BLaER1 treated with 17β-estradiol and CSF1 and Interleukin-3, amounts not matched to agents 10 nM and 100 nM (cell line): ENCODE results near the gene UBXN6.

Experiments used
- H3K27ac ChIP-seq, 11 experiments: shearing (Covaris generic); formaldehyde crosslinking; 2 replicates each; pipeline ENCODE4 v1.8.1; 2022
- H3K27me3 ChIP-seq, 11 experiments: shearing (Covaris generic); formaldehyde crosslinking; 2 replicates each; pipeline ENCODE4 v1.8.1; 2022
- H3K36me3 ChIP-seq, 11 experiments: shearing (Covaris generic); formaldehyde crosslinking; 2 replicates each; pipeline ENCODE4 v1.8.1; 2022
- H3K4me1 ChIP-seq, 10 experiments: shearing (Covaris generic); formaldehyde crosslinking; 2 replicates each; pipeline ENCODE4 v1.8.1; 2022
- H3K4me2 ChIP-seq, 11 experiments: shearing (Covaris generic); formaldehyde crosslinking; 2 replicates each; pipeline ENCODE4 v1.8.1; 2022
- H3K4me3 ChIP-seq, 10 experiments: shearing (Covaris generic); formaldehyde crosslinking; 2 replicates each; pipeline ENCODE4 v1.8.1; 2022
- H3K9ac ChIP-seq, 11 experiments: shearing (Covaris generic); formaldehyde crosslinking; 2 replicates each; pipeline ENCODE4 v1.8.1; 2022
- H3K9me3 ChIP-seq, 11 experiments: shearing (Covaris generic); formaldehyde crosslinking; replicated peaks in 1 of 11; 2 replicates each; pipeline ENCODE4 v1.8.1; 2022
- H4K20me1 ChIP-seq, 11 experiments: shearing (Covaris generic); formaldehyde crosslinking; 2 replicates each; pipeline ENCODE4 v1.8.1; 2022
- Cebpa-rat ChIP-seq, 11 experiments: shearing (Covaris generic); IDR thresholded peaks; 2 replicates each; pipeline ENCODE4 v1.8.1; 2022

The UBXN6 gene

DNA sequence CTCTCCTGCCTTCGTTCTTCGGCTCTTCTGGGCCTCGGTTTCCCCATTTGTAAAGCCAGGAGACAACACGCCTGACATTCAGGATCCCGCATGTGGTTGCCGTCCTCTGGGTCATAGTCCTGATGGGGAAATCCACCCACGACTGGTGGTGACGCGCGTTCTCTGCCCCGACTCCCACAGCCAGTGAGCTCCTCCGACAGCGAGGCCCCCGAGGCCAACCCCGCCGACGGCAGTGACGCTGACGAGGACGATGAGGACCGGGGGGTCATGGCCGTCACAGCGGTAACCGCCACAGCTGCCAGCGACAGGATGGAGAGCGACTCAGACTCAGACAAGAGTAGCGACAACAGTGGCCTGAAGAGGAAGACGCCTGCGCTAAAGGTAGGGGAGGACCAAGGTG, 30.9 kb upstream of the UBXN6 start:
- Histone ChIP-seq H3K9me3 (no peaks in the 10 kb centered on the region; a peak in 2 of 22 replicates), H3K4me3 (no peak overlapping the region), H3K4me2 (no peak overlapping the region), H3K27ac (no peak overlapping the region), H3K4me1 (no peaks in the 10 kb centered on the region), H4K20me1 (peaks cover 0 to 11% (median 0%) of the 10 kb centered on the region in 11 experiments; a peak in 5 of 22 replicates), H3K27me3 (no peaks in the 10 kb centered on the region), H3K9ac (no peak overlapping the region), H3K36me3 (peaks cover 70 to 94% (median 80%) of the 10 kb centered on the region in 11 experiments)
- TF ChIP-seq Cebpa-rat (IDR thresholded peaks at IDR 0.05), result no peak

DNA sequence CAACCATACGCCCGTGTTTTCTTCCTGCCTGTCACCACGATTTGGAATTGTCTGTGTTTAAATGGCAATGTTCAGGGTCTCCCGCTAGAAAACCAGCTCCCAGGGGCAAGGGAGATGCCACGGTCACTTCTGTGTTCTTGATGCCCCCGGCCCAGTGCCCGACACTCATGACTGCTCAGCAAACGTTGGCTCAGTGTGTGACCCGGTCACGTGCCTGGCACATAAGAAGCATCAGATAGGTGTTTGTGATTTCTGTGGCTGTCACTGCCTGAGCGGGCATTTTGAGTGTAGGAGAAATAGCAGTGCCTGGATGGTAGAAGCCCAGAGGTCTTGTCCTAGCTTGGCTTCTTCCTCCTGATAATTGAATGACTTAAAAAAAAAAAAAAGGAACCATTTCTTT, 30.0 kb upstream of the UBXN6 start:
- no peak overlapping the region for H3K4me2 ChIP-seq
- H3K36me3 ChIP-seq, result peaks cover 70 to 94% (median 80%) of the 10 kb centered on the region in 11 experiments
- no peaks in the 10 kb centered on the region; a peak in 2 of 22 replicates for H3K9me3 ChIP-seq
- H4K20me1 ChIP-seq, result peaks cover 0 to 11% (median 0%) of the 10 kb centered on the region in 11 experiments; a peak in 5 of 22 replicates
- H3K4me1 ChIP-seq, result no peaks in the 10 kb centered on the region
- no peak overlapping the region for H3K27ac ChIP-seq
- H3K4me3 ChIP-seq, result no peak overlapping the region
- no peak for TF ChIP-seq Cebpa-rat (IDR thresholded peaks at IDR 0.05)
- no peaks in the 10 kb centered on the region for H3K27me3 ChIP-seq
- no peak overlapping the region for H3K9ac ChIP-seq

DNA sequence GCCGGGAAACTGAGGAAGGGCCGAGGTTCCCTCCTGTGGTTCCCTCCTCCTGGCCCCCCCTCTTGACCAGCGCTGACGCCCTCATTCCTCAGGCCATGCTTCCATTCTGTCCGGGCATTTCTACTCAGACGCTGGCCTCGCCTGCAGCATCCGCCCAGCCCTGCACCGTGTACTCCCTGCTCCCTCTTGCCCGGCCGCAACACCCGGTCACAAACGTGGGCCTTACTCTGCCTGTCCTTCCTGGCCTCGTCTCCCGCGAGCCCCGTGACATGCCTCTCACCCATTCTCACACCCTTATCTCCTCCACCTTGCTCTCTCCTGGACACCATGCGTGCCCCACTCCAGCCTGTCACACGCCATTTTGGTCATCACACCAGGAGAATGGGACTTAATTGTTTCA, 25.8 kb upstream of the UBXN6 start:
- Histone ChIP-seq H3K4me3 (no peak overlapping the region), H3K9me3 (no peaks in the 10 kb centered on the region), H3K36me3 (peaks cover 66 to 93% (median 76%) of the 10 kb centered on the region in 11 experiments), H4K20me1 (peaks cover 0 to 19% (median 0%) of the 10 kb centered on the region in 11 experiments; a peak in 7 of 22 replicates), H3K4me2 (no peak overlapping the region), H3K9ac (no peak overlapping the region), H3K27ac (no peak overlapping the region), H3K27me3 (no peaks in the 10 kb centered on the region), H3K4me1 (no peaks in the 10 kb centered on the region)
- no peak for TF ChIP-seq Cebpa-rat (IDR thresholded peaks at IDR 0.05)

DNA sequence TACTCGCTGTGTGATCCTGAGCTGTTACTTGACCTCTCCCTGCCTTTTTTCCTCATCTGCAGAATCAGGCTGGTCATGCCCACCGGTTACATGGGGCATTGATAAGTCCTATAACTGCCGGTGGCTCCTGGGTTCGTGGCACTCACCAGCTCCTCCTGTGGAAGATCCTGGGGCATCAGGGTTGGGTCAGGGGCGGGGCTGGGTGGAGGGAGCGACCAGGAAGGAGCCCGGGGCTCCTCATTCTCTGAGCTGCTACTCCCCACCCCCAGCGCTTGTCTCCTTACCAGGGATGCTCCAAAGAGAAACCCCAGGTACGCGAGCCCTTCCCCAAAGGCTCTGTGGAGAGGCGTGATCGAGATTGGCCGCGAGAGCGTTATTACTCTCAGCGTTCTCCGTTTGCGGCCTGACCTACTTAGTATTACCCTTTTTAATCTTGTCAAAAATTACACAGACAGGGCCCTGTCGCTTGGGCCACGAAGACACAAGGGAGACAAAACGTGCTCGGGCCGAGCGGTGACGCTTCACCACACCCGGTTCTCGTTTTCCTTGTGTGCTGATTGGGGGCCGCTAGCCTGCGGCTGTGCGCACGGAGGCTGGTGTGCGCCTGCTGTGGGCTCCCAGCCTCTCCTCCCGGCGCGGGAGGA, 25.2 kb upstream of the UBXN6 start:
- Histone ChIP-seq H3K9ac (no peak overlapping the region), H3K4me3 (no peak overlapping the region), H3K4me2 (no peak overlapping the region), H3K27me3 (no peaks in the 10 kb centered on the region), H3K36me3 (peaks cover 66 to 93% (median 78%) of the 10 kb centered on the region in 11 experiments), H4K20me1 (peaks cover 0 to 19% (median 0%) of the 10 kb centered on the region in 11 experiments; a peak in 7 of 22 replicates), H3K27ac (no peak overlapping the region), H3K9me3 (no peaks in the 10 kb centered on the region), H3K4me1 (no peaks in the 10 kb centered on the region)
- TF ChIP-seq Cebpa-rat (IDR thresholded peaks at IDR 0.05), result no peak

DNA sequence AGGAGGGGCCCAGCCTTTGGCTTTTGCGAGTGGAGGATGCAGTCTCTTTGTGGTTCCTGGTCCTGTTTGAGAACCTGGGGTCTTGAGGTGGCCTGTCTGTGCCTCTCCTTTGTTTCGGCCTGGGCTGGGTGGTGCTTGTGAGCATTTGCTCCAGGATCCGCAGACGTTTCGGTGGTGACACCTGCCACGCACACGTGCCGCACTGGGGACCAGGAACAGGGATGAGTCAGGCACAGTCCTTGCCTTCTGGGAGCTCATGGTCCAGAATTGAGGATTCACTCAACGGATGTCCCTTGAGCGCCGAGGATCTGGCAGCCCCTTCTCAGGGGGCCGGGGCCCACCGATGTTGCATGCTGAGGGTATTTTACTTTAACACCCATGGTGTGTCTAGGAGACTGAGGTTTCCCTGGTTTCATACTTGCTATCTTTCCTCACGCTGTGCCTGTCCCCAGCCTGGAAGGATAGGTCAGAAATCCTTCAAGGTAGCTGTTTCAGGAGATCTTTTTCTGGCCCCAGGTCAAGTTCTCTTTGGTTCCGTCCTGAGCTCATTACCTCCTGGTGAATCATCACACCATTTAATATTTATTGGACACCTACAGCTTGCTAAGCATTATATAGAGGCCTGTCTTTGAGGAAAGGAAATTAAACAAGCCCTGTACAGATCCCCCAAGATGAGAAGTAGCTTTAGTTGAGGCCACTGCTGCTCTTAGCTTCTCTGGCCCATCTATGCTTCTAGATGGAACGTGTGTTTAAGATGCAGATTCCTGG, 19.6 kb upstream of the UBXN6 start:
- H3K27ac ChIP-seq, result no peak overlapping the region

DNA sequence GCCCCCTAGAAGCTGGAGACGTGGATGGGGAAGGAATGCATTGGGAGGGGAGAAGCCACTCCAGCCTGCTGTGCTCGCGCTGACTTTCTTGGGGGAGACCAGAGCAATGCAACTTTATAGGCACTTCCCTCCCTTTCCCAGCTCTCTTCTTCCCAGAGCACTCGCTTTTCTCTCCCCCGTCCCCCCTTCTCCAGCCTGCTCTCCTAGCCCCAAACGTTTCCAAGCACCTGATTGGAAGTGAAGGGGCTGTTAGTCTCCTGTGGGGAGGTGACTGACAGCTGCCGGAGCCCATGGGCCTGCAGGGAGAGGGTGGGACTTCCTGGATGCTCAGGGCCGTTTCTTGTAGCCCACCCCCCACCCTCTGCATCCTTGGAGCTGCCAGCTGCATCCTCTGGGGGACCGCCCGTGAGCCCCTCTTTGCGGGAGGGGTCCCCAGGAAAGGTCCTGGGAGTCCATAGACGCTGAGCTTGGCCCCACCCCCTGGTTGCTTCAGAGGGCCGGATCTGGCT, 17.0 kb upstream of the UBXN6 start:
- no peak for TF ChIP-seq Cebpa-rat (IDR thresholded peaks at IDR 0.05)
- Histone ChIP-seq H3K4me1 (peaks cover 24 to 38% (median 35%) of the 10 kb centered on the region in 10 experiments), H3K9me3 (no peaks in the 10 kb centered on the region), H3K27me3 (no peaks in the 10 kb centered on the region), H3K4me3 (peak overlapping the region; percentile 25 to 98 (median 95)), H3K9ac (peak overlapping the region; percentile 59 to 96 (median 93); a peak in 21 of 22 replicates), H3K36me3 (peaks cover 41 to 48% (median 44%) of the 10 kb centered on the region in 11 experiments), H3K27ac (peak overlapping the region in 9 of 11 experiments; percentile 24 to 61 (median 46); a peak in 16 of 22 replicates), H4K20me1 (peaks cover 0 to 30% (median 16%) of the 10 kb centered on the region in 11 experiments; a peak in 11 of 22 replicates), H3K4me2 (peak overlapping the region; percentile 97 to 99 (median 98))

More for the DNA sequence above, 19.6 kb upstream of the UBXN6 start:
- peaks cover 0 to 38% (median 16%) of the 10 kb centered on the region in 11 experiments; a peak in 11 of 22 replicates for H4K20me1 ChIP-seq
- no peak overlapping the region for H3K9ac ChIP-seq
- H3K4me3 ChIP-seq, result no peak overlapping the region
- H3K9me3 ChIP-seq, result no peaks in the 10 kb centered on the region
- TF ChIP-seq Cebpa-rat (IDR thresholded peaks at IDR 0.05), result no peak
- H3K4me1 ChIP-seq, result peaks cover 21 to 26% (median 24%) of the 10 kb centered on the region in 10 experiments
- no peaks in the 10 kb centered on the region for H3K27me3 ChIP-seq
- H3K4me2 ChIP-seq, result no peak overlapping the region
- peaks cover 59 to 68% (median 65%) of the 10 kb centered on the region in 11 experiments for H3K36me3 ChIP-seq

DNA sequence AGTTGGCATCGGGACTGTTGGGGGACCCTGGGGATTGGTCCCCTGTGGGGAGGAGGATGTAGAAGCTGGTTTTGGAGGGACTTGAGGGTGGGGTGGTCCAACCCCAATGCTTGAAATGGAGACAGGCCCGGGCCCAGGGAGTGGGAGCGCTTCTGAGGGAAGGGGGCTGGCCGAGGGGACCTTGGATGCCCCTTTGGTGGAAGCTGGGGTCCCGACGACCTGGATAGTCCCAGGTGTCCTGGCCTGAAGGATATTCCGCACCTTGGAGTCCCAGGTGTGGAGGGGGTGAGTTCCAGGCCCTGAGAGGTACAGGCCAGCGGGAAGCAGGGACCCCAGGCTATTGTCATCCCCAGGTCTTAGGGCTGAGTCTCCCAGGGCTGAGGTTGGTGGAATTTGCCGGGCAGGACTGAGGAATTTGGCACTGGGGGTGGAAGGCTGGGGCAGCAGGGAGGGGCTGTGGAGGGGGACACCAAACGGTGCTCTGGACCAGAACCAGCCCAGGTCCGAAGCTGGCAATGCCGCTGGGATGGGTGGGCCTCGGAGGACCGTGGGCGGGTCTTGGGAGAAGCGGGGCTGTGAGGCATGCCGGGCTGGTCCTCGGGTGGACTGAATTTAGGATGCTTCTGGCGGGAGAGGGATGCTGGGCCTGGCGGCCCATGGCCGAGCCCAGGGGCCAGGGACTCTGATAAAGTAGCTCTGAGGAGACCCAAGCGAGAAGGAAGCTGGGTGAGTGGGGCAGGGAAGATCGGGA, 16.3 kb upstream of the UBXN6 start:
- peak overlapping the region; percentile 28 to 98 (median 95) for H3K4me3 ChIP-seq

DNA sequence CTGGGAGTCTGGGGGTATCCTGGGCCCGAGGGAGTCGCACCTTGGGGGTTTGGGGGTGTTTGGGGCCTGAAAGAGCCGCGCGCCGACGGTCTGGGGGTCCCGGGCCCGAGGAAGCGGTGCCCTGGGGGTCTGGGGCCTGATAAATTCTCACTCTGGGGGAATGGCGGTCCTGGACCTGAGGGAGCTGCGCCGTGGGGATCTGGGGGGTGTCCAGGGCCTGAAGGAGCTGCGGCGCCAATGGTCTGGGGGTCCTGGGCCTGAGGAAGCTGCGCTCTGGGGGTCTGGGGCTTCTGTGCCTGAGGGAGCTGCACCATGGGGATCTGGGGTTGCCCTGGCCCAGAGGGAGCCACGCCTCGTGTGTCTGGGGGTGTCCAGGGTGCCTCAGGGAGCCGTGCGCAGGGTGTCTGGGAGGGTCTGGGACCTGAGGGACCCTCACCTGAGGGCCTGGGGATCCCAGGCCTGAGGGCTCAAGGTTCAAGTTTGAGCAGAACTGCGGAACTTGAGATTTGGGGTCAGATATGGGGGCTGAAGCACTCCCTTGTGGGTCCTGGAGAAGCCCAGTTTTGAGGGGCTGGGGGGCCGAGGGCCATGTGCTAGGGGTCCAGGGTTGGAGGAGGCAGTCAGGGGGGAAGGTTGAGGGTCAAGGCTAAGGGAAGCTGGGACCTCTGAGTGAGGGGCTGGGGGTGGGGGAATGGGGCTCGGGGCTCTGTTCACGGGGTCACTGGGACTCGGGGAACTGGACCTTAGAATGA, 15.6 kb upstream of the UBXN6 start:
- Histone ChIP-seq H3K27me3 (no peaks in the 10 kb centered on the region), H3K4me1 (peaks cover 24 to 38% (median 35%) of the 10 kb centered on the region in 10 experiments), H3K27ac (peak overlapping the region; percentile 68 to 84 (median 80)), H3K9ac (peak overlapping the region; percentile 88 to 97 (median 94)), H3K36me3 (peaks cover 27 to 34% (median 31%) of the 10 kb centered on the region in 11 experiments), H3K9me3 (no peaks in the 10 kb centered on the region), H3K4me3 (peak overlapping the region; percentile 94 to 99 (median 97)), H3K4me2 (peak overlapping the region; percentile 97 to 99 (median 98)), H4K20me1 (peaks cover 0 to 30% (median 16%) of the 10 kb centered on the region in 11 experiments; a peak in 11 of 22 replicates)
- TF ChIP-seq Cebpa-rat (IDR thresholded peaks at IDR 0.05), result no peak

More for the DNA sequence above, 16.3 kb upstream of the UBXN6 start:
- Histone ChIP-seq H3K36me3 (peaks cover 34 to 42% (median 38%) of the 10 kb centered on the region in 11 experiments), H3K9ac (peak overlapping the region; percentile 59 to 96 (median 93)), H3K4me1 (peaks cover 24 to 38% (median 35%) of the 10 kb centered on the region in 10 experiments), H3K27ac (peak overlapping the region in 9 of 11 experiments; percentile 31 to 61 (median 46); a peak in 16 of 22 replicates), H4K20me1 (peaks cover 0 to 30% (median 16%) of the 10 kb centered on the region in 11 experiments; a peak in 11 of 22 replicates), H3K4me2 (peak overlapping the region; percentile 97 to 99 (median 98)), H3K9me3 (no peaks in the 10 kb centered on the region), H3K27me3 (no peaks in the 10 kb centered on the region)
- no peak for TF ChIP-seq Cebpa-rat (IDR thresholded peaks at IDR 0.05)
